VCaP (cell line): Measurements from ENCODE around the gene TAF5L.
A peak's percentile ranks its signal among the peaks of the same experiment; 100 is the strongest.
"Not testable (repeated sequence)": the region's sequence is repeated elsewhere in the genome, so short reads cannot be mapped to it uniquely, and the experiment has no call there.

ENCODE experiments used
- H3K27ac ChIP-seq: fragments of 450-650 bp; 2 replicates; pipeline ENCODE4 v1.5.1; 2017
- TF ChIP-seq, protein P1 (sequence below): fragments of 450-650 bp; conservative IDR thresholded peaks from 2 replicates; pipeline ENCODE4 v1.5.1; 2017; ENCODE audit warnings: mild to moderate bottlenecking, moderate library complexity

TAF5L gene

GRCh38 chr1:229562686-229563085, 63.2 kb downstream of the TAF5L start:
- TF ChIP-seq, protein P1, sequence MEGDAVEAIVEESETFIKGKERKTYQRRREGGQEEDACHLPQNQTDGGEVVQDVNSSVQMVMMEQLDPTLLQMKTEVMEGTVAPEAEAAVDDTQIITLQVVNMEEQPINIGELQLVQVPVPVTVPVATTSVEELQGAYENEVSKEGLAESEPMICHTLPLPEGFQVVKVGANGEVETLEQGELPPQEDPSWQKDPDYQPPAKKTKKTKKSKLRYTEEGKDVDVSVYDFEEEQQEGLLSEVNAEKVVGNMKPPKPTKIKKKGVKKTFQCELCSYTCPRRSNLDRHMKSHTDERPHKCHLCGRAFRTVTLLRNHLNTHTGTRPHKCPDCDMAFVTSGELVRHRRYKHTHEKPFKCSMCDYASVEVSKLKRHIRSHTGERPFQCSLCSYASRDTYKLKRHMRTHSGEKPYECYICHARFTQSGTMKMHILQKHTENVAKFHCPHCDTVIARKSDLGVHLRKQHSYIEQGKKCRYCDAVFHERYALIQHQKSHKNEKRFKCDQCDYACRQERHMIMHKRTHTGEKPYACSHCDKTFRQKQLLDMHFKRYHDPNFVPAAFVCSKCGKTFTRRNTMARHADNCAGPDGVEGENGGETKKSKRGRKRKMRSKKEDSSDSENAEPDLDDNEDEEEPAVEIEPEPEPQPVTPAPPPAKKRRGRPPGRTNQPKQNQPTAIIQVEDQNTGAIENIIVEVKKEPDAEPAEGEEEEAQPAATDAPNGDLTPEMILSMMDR: no peak
- no peak overlapping the region for H3K27ac ChIP-seq

DNA sequence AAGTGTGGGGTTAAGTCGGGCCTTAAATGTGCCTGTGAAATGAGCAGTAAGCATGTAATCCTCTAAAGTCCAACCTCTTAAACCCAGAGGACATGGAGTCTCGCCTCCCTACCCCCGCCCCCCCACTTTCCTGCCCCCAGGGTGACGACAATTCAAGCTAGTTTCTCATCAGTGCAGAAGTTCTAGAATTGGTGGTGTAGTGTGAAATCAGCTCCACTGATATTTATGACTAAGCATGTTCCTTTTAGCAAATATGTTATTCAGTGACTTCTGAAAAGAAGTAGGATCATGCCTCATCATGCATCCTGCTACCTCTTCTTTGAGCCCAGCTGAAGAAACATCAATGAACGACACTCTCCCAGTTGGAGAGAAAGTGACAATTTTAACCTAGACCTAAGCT, 64.8 kb downstream of the TAF5L start:
- H3K27ac ChIP-seq: no peak overlapping the region
- TF ChIP-seq, protein P1: no peak

GRCh38 chr1:229560124-229560523, 65.8 kb downstream of the TAF5L start:
- H3K27ac ChIP-seq: not testable (repeated sequence)

DNA sequence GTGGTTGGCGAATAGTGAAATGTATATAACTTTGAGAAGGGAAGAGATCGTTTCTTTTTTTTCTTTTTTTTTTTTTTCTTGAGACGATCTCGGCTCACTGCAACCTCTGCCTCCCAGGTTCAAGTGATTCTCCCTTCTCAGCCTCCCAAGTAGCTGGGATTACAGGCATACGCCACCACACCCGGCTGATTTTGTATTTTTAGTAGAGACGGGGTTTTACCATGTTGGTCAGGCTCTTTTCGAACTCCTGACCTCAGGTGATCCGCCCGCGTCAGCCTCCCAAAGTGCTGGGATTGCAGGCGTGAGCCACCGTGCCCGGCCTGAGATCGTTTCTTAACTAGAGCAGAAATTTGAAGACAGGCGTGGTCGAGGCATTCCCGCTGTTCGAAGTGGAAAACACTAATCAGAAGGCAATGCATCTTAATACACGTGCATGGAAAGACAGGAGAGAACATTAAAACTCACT, 66.6 kb downstream of the TAF5L start:
- H3K27ac ChIP-seq: peak overlapping the region; percentile 87

- peak within 1 kb of the TSS; percentile 87 for H3K27ac ChIP-seq
- TF ChIP-seq, protein P1: peak; percentile 86
Observed at GRCh38 chr1:229558460-229559335, 67.2 kb downstream of the TAF5L start, which contains the start of gene ABCB10. Gene ABCB10, minus strand, starts transcription at chr1:229558707. Its CDS starts 55 bp downstream, at chr1:229558652.

GRCh38 chr1:229557913-229558414, 68.0 kb downstream of the TAF5L start:
- H3K27ac ChIP-seq: peak overlapping the region; percentile 87
- TF ChIP-seq, protein P1: no peak

DNA sequence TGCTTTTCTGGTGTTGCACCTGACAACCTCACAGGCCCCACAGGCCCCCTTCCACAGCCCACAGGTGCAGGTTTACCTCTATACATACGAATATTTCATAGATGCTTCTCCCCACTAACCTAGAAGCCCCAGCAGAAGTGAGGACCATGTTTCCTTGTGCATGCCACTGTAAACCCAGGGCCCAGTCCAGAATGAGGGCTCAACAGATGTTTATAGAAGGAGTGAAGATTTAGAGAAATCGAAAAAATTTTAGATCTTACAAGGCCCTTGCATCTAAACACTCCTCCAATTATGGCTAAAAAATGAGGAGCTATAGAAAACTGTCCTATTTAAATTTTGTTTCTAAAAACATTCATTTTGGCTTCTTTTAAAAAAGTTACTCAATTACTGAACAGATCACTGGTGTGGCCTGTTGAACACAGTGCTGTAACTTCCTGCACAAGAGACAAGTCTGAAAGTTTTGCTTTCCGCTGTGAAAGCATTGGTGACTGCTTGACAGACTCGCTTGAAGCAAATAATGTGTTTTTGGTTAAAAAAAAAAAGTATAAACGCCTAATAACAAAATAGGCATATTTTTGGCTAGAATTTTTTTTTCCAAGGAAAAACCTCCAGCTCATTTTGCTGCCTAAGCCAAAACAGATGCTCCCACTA, 68.6 kb downstream of the TAF5L start:
- TF ChIP-seq, protein P1: no peak
- H3K27ac ChIP-seq: peak overlapping the region; percentile 87

DNA sequence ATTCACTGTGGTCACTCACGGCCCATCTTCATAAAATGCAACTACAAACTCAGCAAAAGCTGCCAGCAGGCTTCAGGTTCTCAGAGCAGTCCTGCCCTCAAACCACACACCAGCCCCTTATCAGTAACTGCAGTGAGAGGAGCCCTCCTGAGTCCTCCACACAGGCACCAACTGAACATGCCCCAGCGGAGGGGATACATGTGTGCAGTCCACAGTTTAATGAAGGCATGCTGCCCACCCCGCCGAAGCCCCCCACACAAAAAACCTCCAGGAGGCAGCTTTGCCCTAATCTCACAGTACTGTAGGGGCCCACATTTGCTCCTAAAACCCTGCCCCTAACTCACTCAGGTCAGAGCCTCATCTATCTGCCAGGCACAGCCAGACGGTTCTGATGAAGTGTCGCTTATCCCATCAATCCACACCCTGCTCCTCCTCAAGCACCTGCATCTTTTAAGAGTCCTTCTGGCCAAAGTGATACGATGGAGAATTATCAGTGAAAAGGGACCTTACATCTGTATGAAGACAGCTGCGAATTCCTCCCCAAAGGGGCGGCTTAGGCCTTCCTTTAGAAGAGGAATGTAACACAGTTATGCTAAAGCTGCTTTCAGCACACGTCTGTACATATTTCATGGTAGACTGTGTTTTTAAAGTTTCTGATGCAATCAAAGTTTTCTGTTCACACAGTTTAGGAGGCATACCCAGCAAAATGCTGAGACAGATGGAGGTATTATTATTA, 70.9 kb downstream of the TAF5L start:
- TF ChIP-seq, protein P1: no peak
- no peak overlapping the region for H3K27ac ChIP-seq
